Erythroblast (primary cell): ENCODE results near the gene KNCN.

Source experiments
- DNase-seq, 2 experiments: peaks; one replicate each; lab custom pipeline; 2025; lab: John Stamatoyannopoulos, UW
- GATA1 ChIP-seq: IDR thresholded peaks from 2 replicates; pipeline ENCODE4 v1.6.1; 2011; ENCODE audit warnings: low read depth, mild to moderate bottlenecking, control low read depth, low read length, moderate library complexity
- POLR2A ChIP-seq: IDR thresholded peaks from 2 replicates; pipeline ENCODE4 v1.6.1; 2011; ENCODE audit warnings: mild to moderate bottlenecking, low read length

KNCN gene

GRCh38 chr1:46506470-46507219 is 44.8 kb downstream of the KNCN start:
- no peak for TF ChIP-seq GATA1
- no peak for TF ChIP-seq POLR2A
- no peak for DNase-seq

- TF ChIP-seq GATA1 = no peak
- TF ChIP-seq POLR2A = no peak
- DNase-seq = no peak
Observed at GRCh38 chr1:46503421-46503820, 48.0 kb downstream of the KNCN start.

- TF ChIP-seq POLR2A = no peak
- no peak for TF ChIP-seq GATA1
- no peak for DNase-seq
Observed at GRCh38 chr1:46501528-46501927, 49.9 kb downstream of the KNCN start.

DNA sequence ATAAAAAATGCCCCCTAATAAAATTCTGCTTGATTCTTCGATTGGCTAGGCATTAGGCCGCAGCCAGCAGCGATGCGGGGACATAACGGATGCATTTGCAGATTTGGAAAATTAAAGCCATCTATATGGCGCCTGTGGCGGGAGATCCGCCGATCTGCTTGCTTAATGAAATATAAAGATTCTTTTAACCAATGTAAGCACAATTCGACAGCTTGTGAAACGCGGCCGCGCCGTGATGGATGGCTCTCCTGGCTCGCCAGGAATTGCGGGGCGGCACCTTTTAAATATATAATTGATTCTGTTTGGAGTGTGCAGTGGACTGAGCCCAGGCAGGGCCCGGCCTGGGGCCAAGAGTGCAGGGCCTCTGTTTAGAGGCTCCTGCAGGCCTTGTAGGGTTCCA is 53.8 kb downstream of the KNCN start:
- no peak for DNase-seq
- no peak for TF ChIP-seq GATA1
- TF ChIP-seq POLR2A = no peak

GRCh38 chr1:46497020-46497419 is 54.4 kb downstream of the KNCN start:
- DNase-seq = no peak
- TF ChIP-seq GATA1 (no peak), POLR2A (no peak)

- no peak for TF ChIP-seq POLR2A
- no peak for TF ChIP-seq GATA1
- DNase-seq = no peak
Observed at GRCh38 chr1:46496505-46496904, 54.9 kb downstream of the KNCN start.

DNA sequence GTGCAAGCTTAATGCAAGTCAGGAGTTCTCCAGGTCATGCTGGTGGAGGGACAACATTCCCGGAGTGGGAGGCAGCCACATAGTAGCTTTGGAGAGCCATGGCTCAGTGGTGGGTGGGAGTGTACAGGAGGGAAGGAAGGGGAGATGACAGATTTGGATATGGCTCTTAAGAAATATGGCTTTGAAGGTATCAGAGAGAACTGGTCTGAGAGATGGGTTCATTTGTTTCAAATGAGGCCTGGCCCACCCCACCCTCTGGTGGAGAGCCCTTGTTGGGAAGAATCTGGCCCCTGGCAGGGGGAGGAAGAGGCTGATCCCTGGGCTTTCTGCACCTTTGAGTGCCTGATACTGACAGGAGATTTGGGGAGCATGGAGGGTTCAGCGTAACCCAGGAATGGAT is 55.7 kb downstream of the KNCN start:
- no peak for DNase-seq
- no peak for TF ChIP-seq GATA1
- TF ChIP-seq POLR2A = no peak
